HepG2 (cell line): Measurements from ENCODE around the gene MOCS1. TPM values are rescaled to one million over a fixed set of nuclear protein-coding genes. Genes with fewer than 3 reads are reported as not detected.

Experiments used
- ATAC-seq: fragments of 200-7000 bp; cut with Tn5 transposase; 3 replicates; pipeline ENCODE4 v1.9.1; 2020; ENCODE audit warnings: mild to moderate bottlenecking, moderate library complexity
- BruUV-seq: library from RNA; stranded (reverse); fragments of 400-500 nt; replicated peaks from 2 replicates; lab custom pipeline; 2021; lab: Mats Ljungman, UMichigan
- CTCF ChIA-PET: fragments of 300-600 bp; formaldehyde crosslinking; extraction: SDS; loops from one replicate; lab custom pipeline; 2021; ENCODE audit warnings: low total read pairs, inconsistent platforms, low intra/inter-chr PET ratio; lab: Yijun Ruan, JAX
- POLR2A ChIA-PET: fragments of 350-600 bp; sonication (Branson Sonifier 250); formaldehyde crosslinking; loops from one replicate; lab custom pipeline; 2020; ENCODE audit warnings: antibody characterized with exemption, inconsistent platforms; lab: Yijun Ruan, JAX
- DNase-seq: peaks from one replicate; pipeline ENCODE4 v3.0.0-alpha.2; 2015; ENCODE audit warnings: low spot score
- FAIRE-seq: peaks from 3 replicates; lab custom pipeline; 2011; peaks lifted over from hg19 to GRCh38; lab: Jason Lieb, UNC
- H2AFZ ChIP-seq: one replicate; pipeline ENCODE4 v1.6.1; 2011; ENCODE audit warnings: low read length, inconsistent platforms
- H3K27ac ChIP-seq: fragments of 300-600 bp; 3 replicates; pipeline ENCODE4 v1.8.0; 2011; ENCODE audit warnings: mixed run types, mild to moderate bottlenecking, mixed read lengths, low read length, inconsistent platforms; ENCODE audit not compliant: insufficient read depth; ENCODE audit errors: extremely low read length
- H3K27me3 ChIP-seq, 2 experiments: fragments of 200-600 bp in 1 of 2; 2 replicates in 1 of 2; 3 replicates in 1 of 2; pipeline versions ENCODE4 v1.6.0 to v1.8.0; 2011; ENCODE audit warnings: low read length in 2 of 2, mild to moderate bottlenecking in 2 of 2, moderate library complexity in 2 of 2, inconsistent platforms in 1 of 2; ENCODE audit not compliant: insufficient read depth in 2 of 2, control insufficient read depth in 1 of 2
- H3K36me3 ChIP-seq, 2 experiments: fragments of 200-600 bp in 1 of 2; replicated peaks in 1 of 2; 2 replicates in 1 of 2; 3 replicates in 1 of 2; pipeline versions ENCODE4 v1.5.1 to v1.8.0; 2011; ENCODE audit warnings: low read length in 2 of 2, inconsistent platforms in 1 of 2; ENCODE audit not compliant: insufficient read depth in 2 of 2, control insufficient read depth in 1 of 2
- H3K4me1 ChIP-seq: 2 replicates; pipeline ENCODE4 v1.5.1; 2012; ENCODE audit warnings: low read length, inconsistent platforms; ENCODE audit not compliant: insufficient read depth
- H3K4me2 ChIP-seq: 2 replicates; pipeline ENCODE4 v1.6.0; 2011; ENCODE audit warnings: low read depth, low read length, inconsistent platforms
- H3K4me3 ChIP-seq, 3 experiments: fragments of 200-600 bp in 1 of 3; sonication (generic), shearing (Covaris generic) in 1 of 3; replicated peaks in 1 of 3; 2 replicates each; pipeline ENCODE4 v1.5.1; 2011 to 2016; ENCODE audit warnings: low read length in 3 of 3, inconsistent platforms in 2 of 3, low read depth in 2 of 3, mild to moderate bottlenecking in 2 of 3, control low read depth in 1 of 3, mixed read lengths in 1 of 3; ENCODE audit not compliant: insufficient read depth in 1 of 3
- H3K79me2 ChIP-seq: one replicate; pipeline ENCODE4 v1.6.1; 2011; ENCODE audit warnings: low read length, inconsistent platforms; ENCODE audit not compliant: insufficient read depth
- H3K9ac ChIP-seq: 2 replicates; pipeline ENCODE4 v1.6.0; 2011; ENCODE audit warnings: mild to moderate bottlenecking, low read depth, low read length, inconsistent platforms; ENCODE audit not compliant: insufficient read depth
- H3K9me3 ChIP-seq: 2 replicates; pipeline ENCODE4 v1.5.1; 2012; ENCODE audit warnings: mild to moderate bottlenecking, low read length
- H4K20me1 ChIP-seq: 2 replicates; pipeline ENCODE4 v1.6.0; 2011; ENCODE audit warnings: inconsistent platforms, mild to moderate bottlenecking, low read length, moderate library complexity; ENCODE audit not compliant: insufficient read depth
- DR1 ChIP-seq: sonication (generic); formaldehyde crosslinking; IDR thresholded peaks from 2 replicates; pipeline ENCODE4 v1.8.0; 2021; ENCODE audit warnings: mild to moderate bottlenecking, missing genetic modification reagents, inconsistent platforms
- HNRNPL ChIP-seq: fragments of 200-400 bp; formaldehyde crosslinking; IDR thresholded peaks from 2 replicates; pipeline ENCODE4 v1.6.1; 2017; ENCODE audit warnings: mild to moderate bottlenecking, low read depth, low read length
- HOXD1 ChIP-seq: sonication (generic); formaldehyde crosslinking; IDR thresholded peaks from 2 replicates; pipeline ENCODE4 v1.5.0; 2020; ENCODE audit warnings: missing genetic modification reagents
- MIER2 ChIP-seq: IDR thresholded peaks from 2 replicates; pipeline ENCODE4 v1.6.1; 2016; ENCODE audit warnings: missing biosample characterization, missing genetic modification reagents
- MTA3 ChIP-seq: sonication (generic); formaldehyde crosslinking; IDR thresholded peaks from 2 replicates; pipeline ENCODE4 v1.4.0; 2020; ENCODE audit warnings: missing genetic modification reagents
- NFYB ChIP-seq: sonication (generic); formaldehyde crosslinking; IDR thresholded peaks from 2 replicates; pipeline ENCODE4 v1.4.0; 2020; ENCODE audit warnings: missing genetic modification reagents
- RCOR2 ChIP-seq: IDR thresholded peaks from 2 replicates; pipeline ENCODE4 v1.6.1; 2016; ENCODE audit warnings: missing biosample characterization, missing genetic modification reagents
- SCMH1 ChIP-seq: sonication (generic); formaldehyde crosslinking; IDR thresholded peaks from 2 replicates; pipeline ENCODE4 v1.9.0; 2021; ENCODE audit warnings: missing genetic modification reagents, mild to moderate bottlenecking, borderline replicate concordance
- SNAI1 ChIP-seq: sonication (generic); formaldehyde crosslinking; IDR thresholded peaks from 2 replicates; pipeline ENCODE4 v1.5.0; 2020; ENCODE audit warnings: mild to moderate bottlenecking, missing genetic modification reagents, borderline replicate concordance
- SUZ12 ChIP-seq: fragments of 150-350 bp; IDR thresholded peaks from 2 replicates; pipeline ENCODE4 v1.6.1; 2014; ENCODE audit warnings: low read depth, low read length
- ZFP36L2 ChIP-seq: sonication (generic); formaldehyde crosslinking; IDR thresholded peaks from 2 replicates; pipeline ENCODE4 v1.4.0; 2020; ENCODE audit warnings: missing genetic modification reagents
- ZNF256 ChIP-seq: sonication (generic); formaldehyde crosslinking; conservative IDR thresholded peaks from 2 replicates; pipeline ENCODE4 v1.4.0; 2020; ENCODE audit warnings: missing genetic modification reagents
- ZNF564 ChIP-seq: sonication (generic); formaldehyde crosslinking; IDR thresholded peaks from 2 replicates; pipeline ENCODE4 v1.8.1; 2023; ENCODE audit warnings: mild to moderate bottlenecking, missing genetic modification reagents
- ZNF75D ChIP-seq: sonication (generic); formaldehyde crosslinking; IDR thresholded peaks from 2 replicates; pipeline ENCODE4 v1.8.1; 2023; ENCODE audit warnings: missing genetic modification reagents, mild to moderate bottlenecking, borderline replicate concordance
- ZNF761 ChIP-seq: sonication (generic); formaldehyde crosslinking; conservative IDR thresholded peaks from 2 replicates; pipeline ENCODE4 v1.4.0; 2020; ENCODE audit warnings: mild to moderate bottlenecking, missing genetic modification reagents
- WGBS: methylation state at CpG from one replicate; pipeline ENCODE4 v1.1.6; 2017; ENCODE audit warnings: low lambda C conversion rate; 5-methylcytosine and 5-hydroxymethylcytosine counted together
- in situ Hi-C: cut with HindIII; loops from 2 replicates; pipeline ENCODE4 v1.10.0; 2017; ENCODE audit warnings: low pct_unique_long_range_greater_than_20kb; ENCODE audit not compliant: extremely low pct_ligation_motif_present
- intact Hi-C: fragments of 100-400 bp; cut with micrococcal nuclease; formaldehyde crosslinking; loops from one replicate; pipeline ENCODE4 v1.10.0; 2022; ENCODE audit not compliant: unreplicated experiment
- polyA plus RNA-seq, 8 experiments: library from polyadenylated mRNA; depleted of rRNA in 3 of 8; stranded (reverse) in 7 of 8; unstranded in 1 of 8; fragments of >200 nt; fragmentation: Illumina TruSeq in 4 of 8; extraction: Trizol in 4 of 8; gene quantifications; 2 replicates each; pipeline versions ENCODE4 v1.2.1 to v1.2.3, GENCODE V29; 2011 to 2016; ENCODE audit warnings: low read depth in 4 of 8, missing spikeins in 1 of 8, mixed read lengths in 1 of 8; ENCODE audit not compliant: insufficient read depth in 1 of 8
- total RNA-seq, 5 experiments: library from RNA; depleted of rRNA; stranded (reverse); fragments of >200 nt; fragmentation: Illumina TruSeq; extraction: Trizol; gene quantifications; 2 replicates each; pipeline ENCODE4 v1.2.3, GENCODE V29; 2016; ENCODE audit warnings: low read depth in 1 of 5
- TF ChIP-seq, protein P1 (sequence below): sonication (generic); formaldehyde crosslinking; IDR thresholded peaks from 2 replicates; pipeline ENCODE4 v1.8.0; 2022; ENCODE audit warnings: mild to moderate bottlenecking, missing genetic modification reagents; ENCODE audit not compliant: insufficient replicate concordance
- TF ChIP-seq, protein P2 (sequence below): sonication (generic); formaldehyde crosslinking; IDR thresholded peaks from 2 replicates; pipeline ENCODE4 v1.5.1; 2020; ENCODE audit warnings: missing genetic modification reagents, mild to moderate bottlenecking, borderline replicate concordance

Gene MOCS1
- total and polyA plus RNA-seq, 2 of the 13 experiments (the other 11 are each of a cell fraction or from before 2014, with no cell fraction given), result 5.3 to 11.7 TPM

DNA sequence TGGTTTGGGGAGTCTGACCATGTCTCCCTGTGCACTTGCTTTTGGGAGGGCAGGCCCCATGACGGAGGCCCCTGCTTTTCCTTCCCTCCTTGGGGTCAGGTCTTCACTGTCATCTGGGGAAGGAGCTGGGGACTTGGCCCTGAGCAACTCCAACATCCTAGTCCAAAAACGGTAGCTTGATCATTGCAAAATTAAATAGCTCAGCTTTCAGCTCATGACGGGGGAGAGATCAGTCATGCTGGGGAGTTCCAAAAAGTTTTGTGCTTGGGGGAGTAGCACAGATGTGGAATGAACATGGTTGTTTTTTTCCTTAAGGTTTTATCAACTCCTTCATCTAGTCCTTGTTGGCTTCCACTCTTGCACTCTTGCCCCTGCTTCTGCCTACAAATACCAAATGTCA lies 60.8 kb downstream of the MOCS1 start:
- Histone ChIP-seq H3K4me1 (no peaks in the 10 kb centered on the region), H3K27me3 (no peaks in the 10 kb centered on the region; a peak in 1 of 5 replicates), H3K4me2 (no peak overlapping the region), H3K79me2 (no peaks in the 10 kb centered on the region), H3K27ac (no peak overlapping the region), H2AFZ (no peak overlapping the region), H4K20me1 (no peaks in the 10 kb centered on the region), H3K9me3 (no peaks in the 10 kb centered on the region), H3K4me3 (no peak overlapping the region), H3K36me3 (no peaks in the 10 kb centered on the region), H3K9ac (no peak overlapping the region)
- WGBS, result 35% methylated on average over 3 of the region's 3 CpGs
- in situ Hi-C loops (no loop called here), intact Hi-C loops (no loop called here)
- CTCF ChIA-PET, result no interaction called here
- FAIRE-seq, result no peak
- ATAC-seq, result no peak
- DNase-seq, result no peak
- BruUV-seq, result no TSS peak
- TF ChIP-seq, protein P1, sequence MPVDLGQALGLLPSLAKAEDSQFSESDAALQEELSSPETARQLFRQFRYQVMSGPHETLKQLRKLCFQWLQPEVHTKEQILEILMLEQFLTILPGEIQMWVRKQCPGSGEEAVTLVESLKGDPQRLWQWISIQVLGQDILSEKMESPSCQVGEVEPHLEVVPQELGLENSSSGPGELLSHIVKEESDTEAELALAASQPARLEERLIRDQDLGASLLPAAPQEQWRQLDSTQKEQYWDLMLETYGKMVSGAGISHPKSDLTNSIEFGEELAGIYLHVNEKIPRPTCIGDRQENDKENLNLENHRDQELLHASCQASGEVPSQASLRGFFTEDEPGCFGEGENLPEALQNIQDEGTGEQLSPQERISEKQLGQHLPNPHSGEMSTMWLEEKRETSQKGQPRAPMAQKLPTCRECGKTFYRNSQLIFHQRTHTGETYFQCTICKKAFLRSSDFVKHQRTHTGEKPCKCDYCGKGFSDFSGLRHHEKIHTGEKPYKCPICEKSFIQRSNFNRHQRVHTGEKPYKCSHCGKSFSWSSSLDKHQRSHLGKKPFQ (CRISPR knock-in tag), result no peak
- TF ChIP-seq, protein P2, sequence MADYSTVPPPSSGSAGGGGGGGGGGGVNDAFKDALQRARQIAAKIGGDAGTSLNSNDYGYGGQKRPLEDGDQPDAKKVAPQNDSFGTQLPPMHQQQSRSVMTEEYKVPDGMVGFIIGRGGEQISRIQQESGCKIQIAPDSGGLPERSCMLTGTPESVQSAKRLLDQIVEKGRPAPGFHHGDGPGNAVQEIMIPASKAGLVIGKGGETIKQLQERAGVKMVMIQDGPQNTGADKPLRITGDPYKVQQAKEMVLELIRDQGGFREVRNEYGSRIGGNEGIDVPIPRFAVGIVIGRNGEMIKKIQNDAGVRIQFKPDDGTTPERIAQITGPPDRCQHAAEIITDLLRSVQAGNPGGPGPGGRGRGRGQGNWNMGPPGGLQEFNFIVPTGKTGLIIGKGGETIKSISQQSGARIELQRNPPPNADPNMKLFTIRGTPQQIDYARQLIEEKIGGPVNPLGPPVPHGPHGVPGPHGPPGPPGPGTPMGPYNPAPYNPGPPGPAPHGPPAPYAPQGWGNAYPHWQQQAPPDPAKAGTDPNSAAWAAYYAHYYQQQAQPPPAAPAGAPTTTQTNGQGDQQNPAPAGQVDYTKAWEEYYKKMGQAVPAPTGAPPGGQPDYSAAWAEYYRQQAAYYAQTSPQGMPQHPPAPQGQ (CRISPR knock-in tag), result no peak
- TF ChIP-seq SNAI1 (no peak), ZNF256 (CRISPR knock-in tag) (no peak), SCMH1 (CRISPR knock-in tag) (no peak), MIER2 (CRISPR knock-in tag) (no peak), ZNF761 (CRISPR knock-in tag) (no peak), NFYB (CRISPR knock-in tag) (no peak), ZFP36L2 (CRISPR knock-in tag) (no peak), HNRNPL (no peak), DR1 (CRISPR knock-in tag) (no peak), SUZ12 (no peak), ZNF75D (no peak), MTA3 (no peak), RCOR2 (CRISPR knock-in tag) (no peak), ZNF564 (no peak), HOXD1 (CRISPR knock-in tag) (no peak)
- POLR2A ChIA-PET, result no interaction called here
